HK-2 (cell line): ENCODE results near the gene VPS54.
"Not testable (repeated sequence)": the region's sequence is repeated elsewhere in the genome, so short reads cannot be mapped to it uniquely, and the experiment has no call there.

Experiments used
- DNase-seq: peaks from one replicate; pipeline ENCODE4 v3.0.0-alpha.2; 2018; ENCODE audit not compliant: unreplicated experiment

VPS54 gene

DNA sequence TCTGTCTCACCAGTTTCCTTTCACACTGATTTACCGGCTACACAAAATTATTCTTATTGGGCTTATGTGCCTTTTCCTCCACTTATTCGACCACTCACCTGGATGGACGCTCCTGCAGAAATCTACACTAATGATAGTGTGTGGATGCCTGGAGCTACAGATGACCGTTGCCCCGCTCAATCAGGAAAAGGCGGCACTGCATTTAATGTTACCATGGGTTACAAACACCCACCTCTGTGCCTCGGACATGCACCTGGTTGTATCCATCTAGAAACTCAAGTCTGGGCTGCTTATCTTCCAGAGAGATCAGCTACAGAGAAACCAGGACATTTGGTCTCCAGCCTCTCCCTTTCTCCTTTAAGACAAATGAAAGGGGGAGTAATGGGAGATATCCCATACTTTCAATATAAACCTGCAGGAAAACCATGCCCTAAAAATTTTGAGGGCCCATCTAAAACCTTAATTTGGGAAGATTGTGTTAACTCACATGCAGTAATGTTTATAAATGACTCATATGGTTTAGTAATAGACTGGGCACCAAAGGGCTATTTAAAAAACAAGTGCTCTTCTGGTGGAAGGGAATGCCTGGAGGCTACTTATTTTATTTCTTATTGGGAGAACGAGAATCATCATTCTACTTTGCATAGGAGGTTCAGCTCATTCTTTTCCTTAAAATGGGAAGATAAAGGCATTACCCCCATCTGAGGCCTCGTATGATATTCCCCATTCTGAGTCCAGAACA is 24.7 kb downstream of the VPS54 start:
- DNase-seq: not testable (repeated sequence)

GRCh38 chr2:63993871-63994270 is 25.4 kb downstream of the VPS54 start:
- DNase-seq: no peak

GRCh38 chr2:63993130-63993584 is 26.1 kb downstream of the VPS54 start:
- not testable (repeated sequence) for DNase-seq

GRCh38 chr2:63992061-63992685 is 27.1 kb downstream of the VPS54 start:
- no peak for DNase-seq

DNA sequence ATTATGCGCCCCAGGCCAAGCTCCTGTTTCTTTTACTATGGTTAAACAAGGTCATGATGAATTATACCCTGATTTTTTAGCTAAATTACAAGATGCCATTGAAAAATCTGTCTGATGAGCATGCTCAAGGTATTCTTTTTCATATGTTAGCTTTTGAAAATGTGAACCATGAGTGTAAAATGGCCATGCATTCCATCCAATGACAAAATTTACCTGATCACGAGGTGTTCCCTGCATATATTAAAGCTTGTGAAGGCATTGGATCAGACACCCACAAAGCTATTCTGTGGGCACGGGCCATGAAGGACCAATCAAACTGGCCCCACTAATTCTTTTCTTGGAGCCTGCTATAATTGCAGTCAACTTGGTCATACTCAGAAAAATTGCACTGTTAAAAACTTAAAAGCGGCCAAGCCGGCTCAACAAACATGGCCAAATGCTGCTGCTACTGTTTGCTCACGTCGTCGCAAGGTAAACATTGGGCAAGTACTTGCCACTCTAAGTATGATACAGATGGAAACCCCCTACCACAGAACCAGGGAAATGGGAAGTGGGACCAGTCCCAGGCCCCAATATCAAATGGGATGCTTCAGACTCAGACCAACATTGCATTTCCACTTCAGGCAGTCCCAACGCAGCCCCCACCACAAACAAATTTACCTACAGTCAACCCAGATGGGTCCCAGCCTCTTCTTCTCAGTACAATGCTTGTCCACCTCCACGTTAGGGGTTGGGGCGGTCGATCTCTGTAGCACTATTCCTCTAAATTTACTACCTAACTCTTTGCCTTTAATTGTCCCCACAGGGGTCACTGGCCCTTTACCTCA is 27.8 kb downstream of the VPS54 start:
- not testable (repeated sequence) for DNase-seq

- DNase-seq: no peak
Measured at GRCh38 chr2:63990072-63990471, 29.2 kb downstream of the VPS54 start.

- not testable (repeated sequence) for DNase-seq
Measured at GRCh38 chr2:63988842-63989436, 30.3 kb downstream of the VPS54 start.

- no peak for DNase-seq
Measured at GRCh38 chr2:63984606-63985359, 34.4 kb downstream of the VPS54 start.

DNA sequence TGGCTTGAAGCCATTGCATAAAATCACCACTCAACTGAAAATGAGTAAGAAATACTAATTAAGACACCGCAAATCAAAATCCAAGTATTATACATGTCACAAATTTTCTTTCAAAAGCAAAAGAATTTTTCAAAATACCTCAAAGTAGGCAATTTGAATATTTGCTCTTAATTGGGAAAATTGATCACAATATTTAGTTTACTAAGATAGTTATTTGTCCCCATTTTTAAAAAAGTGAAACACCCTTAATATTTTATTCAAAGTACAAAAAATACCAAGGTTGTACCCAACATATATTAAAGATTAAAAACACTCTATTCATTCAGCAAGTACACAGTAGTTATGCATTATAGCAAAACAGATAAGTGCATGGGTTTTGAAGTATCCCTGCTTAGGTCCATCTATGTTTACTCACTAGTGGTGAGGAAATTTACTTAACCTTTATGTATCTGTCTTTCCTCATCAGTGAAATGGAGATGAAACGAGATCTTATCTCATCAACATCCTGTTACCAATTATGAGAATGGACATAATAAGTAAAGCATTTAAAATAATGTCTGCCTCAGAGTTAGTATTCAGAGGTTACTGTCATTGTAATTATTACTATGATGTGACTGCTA is 35.1 kb downstream of the VPS54 start:
- DNase-seq: no peak

GRCh38 chr2:63982335-63982734 is 36.9 kb downstream of the VPS54 start:
- no peak for DNase-seq

DNA sequence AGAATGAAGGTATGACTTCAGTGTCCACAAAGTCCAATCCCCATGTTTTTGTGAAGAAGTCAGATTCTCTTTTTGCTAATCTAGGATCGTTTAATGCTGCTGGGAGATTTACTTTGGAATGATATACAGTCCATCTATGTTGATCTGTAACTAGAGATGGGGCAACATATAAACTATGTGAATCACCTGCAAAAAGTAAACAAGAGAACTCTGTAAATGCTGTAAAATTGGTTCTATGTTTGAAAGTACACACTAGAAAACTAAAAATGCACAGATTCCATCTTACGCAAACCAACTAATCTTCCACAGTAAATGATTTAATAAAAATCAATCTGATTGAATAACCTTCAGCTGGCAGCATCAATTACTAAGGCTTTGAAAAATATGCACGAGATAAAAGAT is 37.5 kb downstream of the VPS54 start:
- no peak for DNase-seq

DNA sequence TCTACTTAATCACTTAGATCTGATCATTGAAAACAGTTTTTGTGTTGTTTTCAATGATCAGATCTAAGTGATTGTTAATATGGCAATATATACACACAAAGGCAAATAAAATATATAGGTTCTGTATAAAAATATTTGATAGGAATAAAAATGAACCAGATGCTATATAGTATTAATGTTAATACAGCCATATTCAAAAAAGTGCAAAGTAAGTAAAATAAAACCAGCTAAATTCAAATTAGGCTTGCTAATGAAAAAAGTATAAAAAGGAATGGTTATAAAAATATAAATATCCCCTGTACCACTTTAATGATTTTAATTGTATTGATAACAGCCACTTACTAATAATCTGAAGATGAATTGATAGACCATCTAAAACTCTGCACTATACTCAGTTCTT is 38.4 kb downstream of the VPS54 start:
- no peak for DNase-seq

GRCh38 chr2:63977904-63978303 is 41.3 kb downstream of the VPS54 start:
- DNase-seq: no peak

DNA sequence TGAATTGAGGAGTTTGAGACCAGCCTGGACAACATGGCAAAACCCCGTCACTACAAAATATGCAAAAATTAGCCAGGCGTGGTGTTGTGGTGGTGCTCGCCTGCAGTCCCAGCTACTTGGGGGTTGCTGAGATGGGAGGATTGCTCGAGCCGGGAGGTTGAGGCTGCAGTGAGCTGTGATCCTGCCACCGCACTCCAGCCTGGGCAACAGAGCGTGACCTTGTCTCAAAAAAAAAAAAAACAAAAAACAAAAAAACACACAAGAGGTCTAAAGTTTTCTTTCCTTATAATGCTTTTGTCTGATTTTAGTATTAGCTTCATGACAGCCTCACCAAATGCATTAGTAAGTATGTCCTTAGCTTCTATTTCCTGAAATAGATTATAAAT is 43.1 kb downstream of the VPS54 start:
- no peak for DNase-seq

GRCh38 chr2:63975437-63976124 is 43.6 kb downstream of the VPS54 start:
- DNase-seq: no peak

- DNase-seq: not testable (repeated sequence)
Measured at GRCh38 chr2:63975036-63975435, 44.2 kb downstream of the VPS54 start.

GRCh38 chr2:63962186-63962585 is 57.0 kb downstream of the VPS54 start:
- DNase-seq: no peak

- no peak for DNase-seq
Measured at GRCh38 chr2:63950414-63950813, 68.8 kb downstream of the VPS54 start.

DNA sequence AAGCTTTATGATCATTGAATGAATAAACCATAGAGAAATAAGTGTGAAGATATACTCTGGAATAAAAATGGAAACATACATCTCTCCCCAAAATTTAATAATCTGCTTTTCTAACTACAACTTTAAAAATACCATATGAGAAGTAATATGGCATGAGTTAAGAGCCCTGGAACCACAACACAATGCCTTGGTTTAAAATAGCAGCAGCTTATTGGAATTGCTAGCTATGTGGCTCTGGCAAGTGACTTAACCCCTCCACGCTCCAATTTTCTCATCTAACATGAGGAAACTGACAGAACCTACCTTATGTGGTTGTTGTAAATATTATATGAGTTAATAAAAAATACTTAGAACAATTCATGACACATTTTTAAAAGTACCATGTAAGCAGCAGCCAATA is 76.4 kb downstream of the VPS54 start:
- DNase-seq: no peak

- DNase-seq: not testable (repeated sequence)
Measured at GRCh38 chr2:63932104-63932503, 87.1 kb downstream of the VPS54 start.
